Measurements from ENCODE around the gene RASAL2. TPM values are rescaled to one million over a fixed set of nuclear protein-coding genes. Genes with fewer than 3 reads are reported as not detected.

Gene RASAL2
- total and polyA plus RNA-seq, 2 of the 4 experiments (the other 2 are of a cell fraction) = 13.1 to 20.6 TPM

GRCh38 chr1:178294654-178295053, 200.8 kb downstream of the RASAL2 start:
- ATAC-seq (ENCODE audit: low read depth) = no peak
- no peak overlapping the region for H2BK120ac ChIP-seq (ENCODE audit: low read depth, low read length)
- H4K91ac ChIP-seq (ENCODE audit: insufficient read depth, low read depth, low read length) = no peak overlapping the region
- no peak overlapping the region for H2AFZ ChIP-seq (replicated peaks; ENCODE audit: low read length, poor library complexity)
- no peaks in the 10 kb centered on the region; the same call in 1 of the 2 replicates for H3K9me1 ChIP-seq (ENCODE audit: insufficient read depth, low read length)
- H3K9ac ChIP-seq (ENCODE audit: low read depth, low read length) = no peak overlapping the region
- H4K8ac ChIP-seq (ENCODE audit: low read depth in 2 of 2, low read length in 2 of 2) = no peak overlapping the region
- no peaks in the 10 kb centered on the region for H3K36me3 ChIP-seq (ENCODE audit: control insufficient read depth, insufficient read depth, low read length)
- dilution Hi-C loops (cut with HindIII; ENCODE audit: low sequenced_read_pairs, unreplicated experiment) = loop anchor here (25.0 kb wide), 1 partner anchor 257 kb away; no protein-coding TSS in a partner anchor
- in situ Hi-C loops (cut with MboI; ENCODE audit: low sequenced_read_pairs) = no loop called here
- H3K14ac ChIP-seq (replicated peaks; ENCODE audit: low read depth, low read length) = no peak overlapping the region
- WGBS, 2 experiments (ENCODE audit: extremely low coverage in 2 of 2, insufficient read length in 1 of 2) = 100% methylated on average over 1 of the region's 1 CpG; no CpG with 5 or more reads in 1 of the 2 experiments
- no peaks in the 10 kb centered on the region for H3K27me3 ChIP-seq (ENCODE audit: control insufficient read depth, insufficient read depth, low read length)
- peaks cover 8 to 12% of the 10 kb centered on the region in 2 experiments; a peak in 2 of 4 replicates for H3K79me1 ChIP-seq (ENCODE audit: low read depth in 1 of 2, low read length in 2 of 2)
- no peak overlapping the region for H3K4me2 ChIP-seq (ENCODE audit: low read depth, low read length)
- no peak overlapping the region for H2AK9ac ChIP-seq (replicated peaks; ENCODE audit: low read depth, low read length, poor library complexity)
- ChIA-PET POLR2A (ENCODE audit: unreplicated experiment) (no interaction called here), CTCF (no interaction called here)
- H2BK5ac ChIP-seq (ENCODE audit: low read depth, low read length, poor library complexity, severe bottlenecking) = no peak overlapping the region
- 0 out of 2 replicates have a peak, but pooled peaks have one; percentile 14 for TF ChIP-seq CEBPB (IDR thresholded peaks at IDR 0.05; ENCODE audit: low read depth, low read length)
- TF ChIP-seq SMC3 (IDR thresholded peaks at IDR 0.05; ENCODE audit: low read depth, low read length) = no peak
- no peak overlapping the region for H3K23ac ChIP-seq (ENCODE audit: low read depth, low read length)
- intact Hi-C loops (cut with micrococcal nuclease) = loop anchor here (5.0 kb wide), 2 partner anchors 262 to 1078 kb away; no protein-coding TSS in a partner anchor
- no peak overlapping the region for H4K5ac ChIP-seq (ENCODE audit: low read depth, low read length)
- H3K27ac ChIP-seq (ENCODE audit: insufficient read depth, low read length) = no peak overlapping the region
- no peaks in the 10 kb centered on the region for H3K9me3 ChIP-seq (ENCODE audit: control insufficient read depth, insufficient read depth, low read length)
- H4K20me1 ChIP-seq (ENCODE audit: insufficient read depth, low read length) = no peaks in the 10 kb centered on the region
- H2BK20ac ChIP-seq (ENCODE audit: low read depth, low read length) = no peak overlapping the region
- no peak overlapping the region for H2AK5ac ChIP-seq (ENCODE audit: low read depth, low read length)
- H3K4ac ChIP-seq (ENCODE audit: low read depth, low read length) = no peak overlapping the region
- no peak overlapping the region for H2BK15ac ChIP-seq (ENCODE audit: low read depth, low read length)
- BruUV-seq (replicated peaks) = no TSS peak
- H3K56ac ChIP-seq (ENCODE audit: extremely low read depth, insufficient read depth, low read length) = no peak overlapping the region
- H3K18ac ChIP-seq (ENCODE audit: low read depth, low read length) = no peak overlapping the region
- H3K4me3 ChIP-seq (ENCODE audit: insufficient read depth, low read depth, low read length) = no peak overlapping the region
- DNase-seq = no peak
- H3K4me1 ChIP-seq (ENCODE audit: control insufficient read depth, insufficient read depth, low read length) = peaks cover 3% of the 10 kb centered on the region
